Lower lobe of right lung (tissue), 2 donors: ENCODE results near the gene DNAH17. TPM values are rescaled to one million over a fixed set of nuclear protein-coding genes. Genes with fewer than 3 reads are reported as not detected.

Experiments used
- ATAC-seq, 2 donors: fragments of 200-7000 bp; cut with Tn5 transposase; one replicate each; pipeline ENCODE4 v1.9.1; 2020 to 2022; ENCODE audit warnings: mild to moderate bottlenecking in 2 of 2, moderate library complexity in 2 of 2
- DNase-seq: peaks from one replicate; pipeline ENCODE4 v3.0.0-alpha.2; 2020
- H3K27ac ChIP-seq: fragments of 200-600 bp; one replicate; pipeline ENCODE4 v1.8.0; 2022
- H3K27me3 ChIP-seq: fragments of 200-600 bp; one replicate; pipeline ENCODE4 v1.8.0; 2022; ENCODE audit warnings: low read depth
- H3K36me3 ChIP-seq: fragments of 200-600 bp; one replicate; pipeline ENCODE4 v1.8.0; 2022; ENCODE audit warnings: mild to moderate bottlenecking
- H3K4me1 ChIP-seq: fragments of 200-600 bp; one replicate; pipeline ENCODE4 v1.8.0; 2022
- H3K4me3 ChIP-seq: fragments of 200-600 bp; one replicate; pipeline ENCODE4 v1.8.0; 2022; ENCODE audit warnings: mild to moderate bottlenecking
- H3K9me3 ChIP-seq: fragments of 200-600 bp; one replicate; pipeline ENCODE4 v1.8.0; 2022
- intact Hi-C: fragments of 100-400 bp; cut with DNase I; formaldehyde crosslinking; loops from one replicate; pipeline ENCODE4 v1.11.0; 2022
- total RNA-seq: library from RNA; stranded (reverse); fragmentation: NEBNext Ultra II Directional; extraction: Animal tissue kit (Norgen Biotek cat#: 25700); gene quantifications from one replicate; pipeline ENCODE4 v1.2.1, GENCODE V29; 2021
- TF ChIP-seq, protein P1 (sequence below): fragments of 200-600 bp; IDR thresholded peaks from one replicate; pipeline ENCODE4 v1.8.0; 2022; ENCODE audit warnings: antibody characterized with exemption, mild to moderate bottlenecking
- donor health status: DM: no; HTN: yes; CAD: no; lungs with severe emphysema.

Gene DNAH17
- total RNA-seq, 1 donor from 2014 or later: 2.8 TPM

DNA sequence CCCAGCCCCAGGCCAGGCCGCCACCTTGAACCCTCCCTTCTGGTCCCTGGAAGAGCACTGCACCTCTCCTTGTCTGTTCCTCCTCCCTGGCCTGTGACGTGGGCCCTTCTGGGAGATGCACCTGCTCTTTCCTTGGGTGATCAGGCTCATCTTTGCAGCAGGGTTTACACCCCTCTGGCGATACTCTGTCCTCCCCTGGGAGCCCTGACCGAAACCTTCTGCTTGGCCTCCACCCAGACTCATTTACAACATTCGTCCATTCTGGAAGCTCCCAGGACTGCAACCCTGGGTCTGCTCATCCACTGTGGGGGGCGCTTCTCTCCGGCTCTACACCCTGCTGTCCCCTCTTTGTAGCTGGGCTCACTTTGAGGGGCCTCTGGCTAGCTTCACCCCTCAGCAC, 125.4 kb downstream of the DNAH17 start:
- H3K27me3 ChIP-seq: no peaks in the 10 kb centered on the region
- H3K36me3 ChIP-seq: no peaks in the 10 kb centered on the region
- ATAC-seq: no peak
- TF ChIP-seq, protein P1, sequence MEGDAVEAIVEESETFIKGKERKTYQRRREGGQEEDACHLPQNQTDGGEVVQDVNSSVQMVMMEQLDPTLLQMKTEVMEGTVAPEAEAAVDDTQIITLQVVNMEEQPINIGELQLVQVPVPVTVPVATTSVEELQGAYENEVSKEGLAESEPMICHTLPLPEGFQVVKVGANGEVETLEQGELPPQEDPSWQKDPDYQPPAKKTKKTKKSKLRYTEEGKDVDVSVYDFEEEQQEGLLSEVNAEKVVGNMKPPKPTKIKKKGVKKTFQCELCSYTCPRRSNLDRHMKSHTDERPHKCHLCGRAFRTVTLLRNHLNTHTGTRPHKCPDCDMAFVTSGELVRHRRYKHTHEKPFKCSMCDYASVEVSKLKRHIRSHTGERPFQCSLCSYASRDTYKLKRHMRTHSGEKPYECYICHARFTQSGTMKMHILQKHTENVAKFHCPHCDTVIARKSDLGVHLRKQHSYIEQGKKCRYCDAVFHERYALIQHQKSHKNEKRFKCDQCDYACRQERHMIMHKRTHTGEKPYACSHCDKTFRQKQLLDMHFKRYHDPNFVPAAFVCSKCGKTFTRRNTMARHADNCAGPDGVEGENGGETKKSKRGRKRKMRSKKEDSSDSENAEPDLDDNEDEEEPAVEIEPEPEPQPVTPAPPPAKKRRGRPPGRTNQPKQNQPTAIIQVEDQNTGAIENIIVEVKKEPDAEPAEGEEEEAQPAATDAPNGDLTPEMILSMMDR: no peak
- no peaks in the 10 kb centered on the region for H3K4me1 ChIP-seq
- intact Hi-C loops: no loop called here
- DNase-seq: no peak
- H3K4me3 ChIP-seq: no peak overlapping the region
- H3K9me3 ChIP-seq: no peaks in the 10 kb centered on the region
- H3K27ac ChIP-seq: no peak overlapping the region

DNA sequence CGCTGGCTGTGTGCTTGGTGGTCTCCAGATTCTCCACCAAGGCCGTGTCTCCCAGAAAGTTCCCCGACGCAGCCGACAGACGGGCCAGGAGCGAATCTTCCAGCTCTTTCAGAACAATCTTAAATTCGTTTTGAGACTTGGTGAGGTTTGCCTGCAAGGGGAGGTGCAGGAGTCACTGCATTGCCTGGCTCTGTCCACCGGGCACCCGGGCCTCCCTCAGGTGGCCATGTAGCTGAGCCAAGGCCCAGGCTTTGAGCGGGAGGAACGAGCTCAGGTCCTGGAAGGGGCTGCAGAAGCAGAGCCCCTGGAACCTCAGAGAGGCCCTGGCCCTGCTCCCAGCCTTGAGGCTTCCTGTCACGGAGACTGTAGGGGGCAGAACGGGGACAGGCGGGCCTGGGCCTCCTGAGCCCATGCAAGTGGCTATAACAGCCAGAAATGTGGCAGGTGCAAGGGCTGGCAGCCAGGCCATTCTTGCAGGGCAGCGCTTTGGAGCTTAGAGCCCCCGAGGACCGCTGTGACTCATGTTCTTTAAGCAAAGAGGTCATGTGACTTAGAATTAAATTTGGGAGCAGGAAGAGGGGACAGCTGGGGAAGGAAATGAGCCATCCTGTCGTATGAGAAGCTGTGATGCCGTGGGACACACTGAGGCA, 126.4 kb downstream of the DNAH17 start:
- ATAC-seq (peak in 1 of 2 donors; percentile 7), DNase-seq (no peak)
- no peak overlapping the region for H3K4me3 ChIP-seq
- no peaks in the 10 kb centered on the region for H3K27me3 ChIP-seq
- intact Hi-C loops: no loop called here
- no peak overlapping the region for H3K27ac ChIP-seq
- H3K36me3 ChIP-seq: no peaks in the 10 kb centered on the region
- no peaks in the 10 kb centered on the region for H3K4me1 ChIP-seq
- H3K9me3 ChIP-seq: no peaks in the 10 kb centered on the region
- TF ChIP-seq, protein P1: no peak

DNA sequence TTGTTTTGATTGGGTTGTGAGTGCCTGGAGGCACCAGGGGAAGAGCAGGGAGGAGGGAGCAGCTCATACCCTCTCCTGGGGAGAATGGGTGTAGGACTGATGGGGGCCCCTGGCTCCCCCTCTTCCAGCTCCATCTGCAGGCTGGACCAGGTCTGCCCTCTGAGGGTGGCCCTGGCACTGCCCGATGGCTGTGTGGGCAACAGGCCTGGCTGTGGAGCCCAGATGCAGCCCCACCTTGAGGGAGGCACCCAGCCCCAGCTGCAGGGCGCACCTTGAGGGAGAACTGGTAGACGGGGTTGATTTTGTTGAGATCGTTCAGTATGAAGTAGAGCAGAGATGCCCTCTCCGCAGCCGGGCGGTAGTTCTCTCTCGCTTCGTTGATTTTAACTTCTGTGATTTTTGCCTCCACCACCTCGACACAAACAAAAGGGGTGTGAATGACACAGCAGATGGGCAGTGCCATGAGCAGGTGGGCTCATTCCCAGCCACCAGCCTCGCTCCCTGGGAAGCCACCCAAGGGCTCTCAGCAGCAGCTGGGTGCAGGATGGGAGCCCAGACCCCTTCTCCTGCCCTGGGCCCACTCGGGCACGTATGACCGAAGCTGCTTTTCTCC, 127.1 kb downstream of the DNAH17 start:
- Histone ChIP-seq H3K4me3 (no peak overlapping the region), H3K36me3 (no peaks in the 10 kb centered on the region), H3K27ac (no peak overlapping the region), H3K9me3 (no peaks in the 10 kb centered on the region), H3K27me3 (no peaks in the 10 kb centered on the region), H3K4me1 (no peaks in the 10 kb centered on the region)
- DNase-seq: no peak
- TF ChIP-seq, protein P1: no peak
- no peak for ATAC-seq
- intact Hi-C loops: no loop called here

DNA sequence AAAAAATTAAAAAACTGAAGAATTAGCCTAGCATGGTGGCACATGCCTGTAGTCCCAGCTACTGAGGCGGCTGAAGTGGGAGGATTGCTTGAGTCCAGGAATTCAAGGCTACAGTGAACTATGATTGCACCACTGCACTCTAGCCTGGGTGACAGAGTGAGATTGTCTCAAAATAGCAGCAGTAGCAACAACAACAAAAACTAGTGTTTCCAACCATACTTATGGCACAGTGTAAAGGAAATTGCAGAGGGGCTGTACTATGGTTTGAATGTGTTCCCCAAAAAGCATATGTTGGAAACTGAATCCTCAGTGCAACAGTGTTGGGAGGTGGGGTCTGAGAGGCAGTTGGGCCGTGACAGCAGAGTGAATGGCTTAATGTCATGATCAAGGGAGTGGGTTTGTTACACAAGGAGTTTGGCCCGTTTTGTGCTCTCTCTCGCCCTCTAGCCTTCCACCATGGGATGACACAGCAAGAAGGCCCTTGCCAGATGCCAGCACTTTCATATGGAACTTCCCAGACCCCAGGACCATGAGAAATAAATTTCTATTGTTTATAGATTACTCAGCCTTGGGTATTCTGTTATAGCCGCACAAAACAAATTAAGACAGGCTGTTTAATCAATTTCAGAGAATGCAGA, 128.7 kb downstream of the DNAH17 start:
- TF ChIP-seq, protein P1: peak; percentile 8
- no peak overlapping the region for H3K4me3 ChIP-seq
- intact Hi-C loops: no loop called here
- H3K27me3 ChIP-seq: no peaks in the 10 kb centered on the region
- no peaks in the 10 kb centered on the region for H3K9me3 ChIP-seq
- no peak for ATAC-seq
- DNase-seq: no peak
- no peaks in the 10 kb centered on the region for H3K36me3 ChIP-seq
- no peak overlapping the region for H3K27ac ChIP-seq
- H3K4me1 ChIP-seq: peaks cover 3% of the 10 kb centered on the region

DNA sequence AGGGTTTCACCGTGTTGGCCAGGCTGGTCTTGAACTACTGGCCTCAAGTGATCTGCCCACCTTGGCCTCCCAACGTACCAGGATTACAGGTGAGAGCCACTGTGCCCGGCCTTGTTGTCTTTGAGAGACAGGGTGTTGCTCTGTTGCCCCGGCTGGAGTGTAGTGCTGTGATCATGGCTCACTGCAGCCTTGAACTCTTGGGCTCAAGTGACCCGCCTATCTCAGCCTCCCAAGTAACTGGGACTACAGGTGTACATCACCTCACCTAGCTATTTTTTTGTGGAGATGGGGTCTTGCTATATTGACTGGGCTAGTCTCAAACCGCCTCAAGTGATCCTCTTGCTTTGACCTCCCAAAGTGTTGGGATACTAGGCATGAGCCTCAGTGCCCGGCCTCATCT, 130.4 kb downstream of the DNAH17 start:
- no peak for DNase-seq
- Histone ChIP-seq H3K4me1 (peaks cover 18% of the 10 kb centered on the region), H3K27ac (no peak overlapping the region), H3K4me3 (no peak overlapping the region), H3K9me3 (no peaks in the 10 kb centered on the region), H3K27me3 (no peaks in the 10 kb centered on the region), H3K36me3 (no peaks in the 10 kb centered on the region)
- TF ChIP-seq, protein P1: no peak
- intact Hi-C loops: no loop called here
- no peak for ATAC-seq
